Loucy (cell line): Measurements from ENCODE around the gene FDCSP.

ENCODE experiments used
- H2AFZ ChIP-seq: fragments of 200-600 bp; sonication (generic); 2 replicates; pipeline ENCODE4 v1.6.0; 2016; ENCODE audit warnings: antibody characterized with exemption, mild to moderate bottlenecking, low read length, moderate library complexity
- H3F3A ChIP-seq: fragments of 200-600 bp; 2 replicates; pipeline ENCODE4 v1.6.0; 2016; ENCODE audit warnings: antibody characterized with exemption, low read depth, mild to moderate bottlenecking
- H3K27me3 ChIP-seq: fragments of 200-600 bp; sonication (generic); 2 replicates; pipeline ENCODE4 v1.6.1; 2014; ENCODE audit warnings: low read length, mild to moderate bottlenecking; ENCODE audit not compliant: insufficient read depth, poor library complexity, severe bottlenecking
- H3K36me3 ChIP-seq: fragments of 200-600 bp; sonication (generic); 2 replicates; pipeline ENCODE4 v1.6.1; 2016; ENCODE audit warnings: low read length; ENCODE audit not compliant: insufficient read depth
- H3K4me1 ChIP-seq: fragments of 200-600 bp; sonication (generic); 2 replicates; pipeline ENCODE4 v1.5.1; 2014; ENCODE audit warnings: low read length, mild to moderate bottlenecking; ENCODE audit not compliant: insufficient read depth, poor library complexity, severe bottlenecking
- H3K4me2 ChIP-seq: fragments of 200-600 bp; sonication (generic); 2 replicates; pipeline ENCODE4 v1.6.0; 2014; ENCODE audit warnings: antibody characterized with exemption, low read length, low read depth, mild to moderate bottlenecking; ENCODE audit not compliant: poor library complexity, severe bottlenecking
- H3K4me3 ChIP-seq: fragments of 200-600 bp; sonication (generic); 2 replicates; pipeline ENCODE4 v1.5.1; 2014; ENCODE audit warnings: low read length, mild to moderate bottlenecking, mixed read lengths; ENCODE audit not compliant: poor library complexity, severe bottlenecking
- H3K79me2 ChIP-seq: fragments of 200-600 bp; sonication (generic); 2 replicates; pipeline ENCODE4 v1.6.1; 2014; ENCODE audit warnings: low read length; ENCODE audit not compliant: insufficient read depth
- H3K9ac ChIP-seq: fragments of 200-600 bp; sonication (generic); 2 replicates; pipeline ENCODE4 v1.6.0; 2014; ENCODE audit warnings: mild to moderate bottlenecking, low read depth, low read length, moderate library complexity; ENCODE audit not compliant: poor library complexity, severe bottlenecking
- H3K9me2 ChIP-seq: fragments of 200-600 bp; sonication (generic); replicated peaks from 2 replicates; pipeline ENCODE4 v1.6.1; 2016; ENCODE audit warnings: low read depth, low read length, mixed read lengths
- H3K9me3 ChIP-seq: fragments of 200-600 bp; sonication (generic); 2 replicates; pipeline ENCODE4 v1.6.1; 2014; ENCODE audit warnings: mild to moderate bottlenecking, antibody characterized with exemption, low read length, low read depth; ENCODE audit not compliant: insufficient read depth
- H4K20me1 ChIP-seq: fragments of 200-600 bp; sonication (generic); 2 replicates; pipeline ENCODE4 v1.6.0; 2014; ENCODE audit warnings: antibody characterized with exemption, low read length, mild to moderate bottlenecking; ENCODE audit not compliant: insufficient read depth, poor library complexity, severe bottlenecking
- EZH2phosphoT487 ChIP-seq: fragments of 200-600 bp; IDR thresholded peaks from 2 replicates; pipeline ENCODE4 v1.6.1; 2018; ENCODE audit warnings: antibody characterized with exemption, mild to moderate bottlenecking, moderate library complexity, borderline replicate concordance
- TF ChIP-seq, protein P1 (sequence below): fragments of 200-600 bp; sonication (generic); conservative IDR thresholded peaks from 2 replicates; pipeline ENCODE4 v1.5.1; 2014; ENCODE audit warnings: mild to moderate bottlenecking, antibody characterized with exemption, low read length

The FDCSP gene

GRCh38 chr4:70243091-70243490 is 17.2 kb downstream of the FDCSP start:
- Histone ChIP-seq H3K79me2 (no peaks in the 10 kb centered on the region), H3K27me3 (no peaks in the 10 kb centered on the region), H3F3A (no peaks in the 10 kb centered on the region), H4K20me1 (no peaks in the 10 kb centered on the region), H3K4me2 (no peak overlapping the region), H3K4me3 (no peak overlapping the region), H3K9ac (no peak overlapping the region), H3K9me3 (no peaks in the 10 kb centered on the region), H3K9me2 (no peaks in the 10 kb centered on the region), H2AFZ (no peak overlapping the region), H3K4me1 (no peaks in the 10 kb centered on the region), H3K36me3 (no peaks in the 10 kb centered on the region)
- TF ChIP-seq, protein P1, sequence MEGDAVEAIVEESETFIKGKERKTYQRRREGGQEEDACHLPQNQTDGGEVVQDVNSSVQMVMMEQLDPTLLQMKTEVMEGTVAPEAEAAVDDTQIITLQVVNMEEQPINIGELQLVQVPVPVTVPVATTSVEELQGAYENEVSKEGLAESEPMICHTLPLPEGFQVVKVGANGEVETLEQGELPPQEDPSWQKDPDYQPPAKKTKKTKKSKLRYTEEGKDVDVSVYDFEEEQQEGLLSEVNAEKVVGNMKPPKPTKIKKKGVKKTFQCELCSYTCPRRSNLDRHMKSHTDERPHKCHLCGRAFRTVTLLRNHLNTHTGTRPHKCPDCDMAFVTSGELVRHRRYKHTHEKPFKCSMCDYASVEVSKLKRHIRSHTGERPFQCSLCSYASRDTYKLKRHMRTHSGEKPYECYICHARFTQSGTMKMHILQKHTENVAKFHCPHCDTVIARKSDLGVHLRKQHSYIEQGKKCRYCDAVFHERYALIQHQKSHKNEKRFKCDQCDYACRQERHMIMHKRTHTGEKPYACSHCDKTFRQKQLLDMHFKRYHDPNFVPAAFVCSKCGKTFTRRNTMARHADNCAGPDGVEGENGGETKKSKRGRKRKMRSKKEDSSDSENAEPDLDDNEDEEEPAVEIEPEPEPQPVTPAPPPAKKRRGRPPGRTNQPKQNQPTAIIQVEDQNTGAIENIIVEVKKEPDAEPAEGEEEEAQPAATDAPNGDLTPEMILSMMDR = no peak
- TF ChIP-seq EZH2phosphoT487 = no peak

GRCh38 chr4:70251250-70251944 is 25.5 kb downstream of the FDCSP start:
- H3K79me2 ChIP-seq = no peaks in the 10 kb centered on the region
- no peaks in the 10 kb centered on the region for H3F3A ChIP-seq
- H3K9me3 ChIP-seq = no peaks in the 10 kb centered on the region
- H3K27me3 ChIP-seq = no peaks in the 10 kb centered on the region
- no peak overlapping the region for H3K4me2 ChIP-seq
- no peaks in the 10 kb centered on the region for H3K36me3 ChIP-seq
- H2AFZ ChIP-seq = no peak overlapping the region
- no peaks in the 10 kb centered on the region for H3K4me1 ChIP-seq
- no peak overlapping the region for H3K4me3 ChIP-seq
- no peaks in the 10 kb centered on the region for H3K9me2 ChIP-seq
- TF ChIP-seq EZH2phosphoT487 = no peak
- TF ChIP-seq, protein P1 = no peak
- H4K20me1 ChIP-seq = no peaks in the 10 kb centered on the region
- H3K9ac ChIP-seq = no peak overlapping the region

DNA sequence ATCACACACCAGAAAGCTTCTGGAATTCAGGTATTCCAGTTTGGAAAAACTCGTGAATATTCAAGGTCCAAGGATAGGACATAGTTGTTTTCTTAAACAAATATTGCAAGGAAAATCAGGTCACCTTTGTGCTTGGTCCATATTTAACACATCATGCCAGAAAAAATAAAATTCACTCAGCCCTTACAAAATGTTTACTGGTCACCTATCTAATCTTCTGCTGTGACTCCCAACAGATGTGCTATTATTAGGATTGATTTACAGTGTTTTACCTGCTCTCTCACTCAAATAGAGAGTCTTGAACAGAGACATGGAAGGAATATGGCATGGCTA is 26.0 kb downstream of the FDCSP start:
- H3F3A ChIP-seq = no peaks in the 10 kb centered on the region
- no peaks in the 10 kb centered on the region for H3K36me3 ChIP-seq
- no peaks in the 10 kb centered on the region for H4K20me1 ChIP-seq
- H3K9me3 ChIP-seq = no peaks in the 10 kb centered on the region
- H2AFZ ChIP-seq = no peak overlapping the region
- H3K9ac ChIP-seq = no peak overlapping the region
- H3K4me3 ChIP-seq = no peak overlapping the region
- H3K27me3 ChIP-seq = no peaks in the 10 kb centered on the region
- no peaks in the 10 kb centered on the region for H3K79me2 ChIP-seq
- no peaks in the 10 kb centered on the region for H3K4me1 ChIP-seq
- no peak overlapping the region for H3K4me2 ChIP-seq
- H3K9me2 ChIP-seq = no peaks in the 10 kb centered on the region
- TF ChIP-seq EZH2phosphoT487 = no peak
- TF ChIP-seq, protein P1 = no peak
